ENCODE data around the gene GHRH.

DNA sequence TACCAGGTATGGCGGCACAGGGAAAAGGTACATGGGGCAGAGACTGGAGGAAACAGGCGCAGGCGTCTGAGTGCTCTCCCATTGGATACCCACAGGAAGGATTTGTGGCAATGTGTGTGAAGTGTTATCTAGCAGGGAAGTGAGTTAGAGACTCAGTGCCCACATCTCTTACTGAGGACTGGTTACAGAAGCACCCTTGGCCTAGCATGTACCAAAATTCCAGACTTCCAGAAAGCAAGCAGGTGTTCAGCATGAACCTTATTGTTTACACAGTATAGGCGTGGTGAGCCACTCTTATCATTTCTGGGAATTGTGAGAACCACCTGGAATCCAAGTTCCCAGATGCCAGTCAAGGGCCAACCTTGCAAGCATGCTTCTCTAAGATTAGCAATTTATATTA, 42.0 kb upstream of the GHRH start:
- no peak for TF ChIP-seq POLR2A (IDR thresholded peaks at IDR 0.05; ENCODE audit: low read depth)
- TF ChIP-seq, protein P1, sequence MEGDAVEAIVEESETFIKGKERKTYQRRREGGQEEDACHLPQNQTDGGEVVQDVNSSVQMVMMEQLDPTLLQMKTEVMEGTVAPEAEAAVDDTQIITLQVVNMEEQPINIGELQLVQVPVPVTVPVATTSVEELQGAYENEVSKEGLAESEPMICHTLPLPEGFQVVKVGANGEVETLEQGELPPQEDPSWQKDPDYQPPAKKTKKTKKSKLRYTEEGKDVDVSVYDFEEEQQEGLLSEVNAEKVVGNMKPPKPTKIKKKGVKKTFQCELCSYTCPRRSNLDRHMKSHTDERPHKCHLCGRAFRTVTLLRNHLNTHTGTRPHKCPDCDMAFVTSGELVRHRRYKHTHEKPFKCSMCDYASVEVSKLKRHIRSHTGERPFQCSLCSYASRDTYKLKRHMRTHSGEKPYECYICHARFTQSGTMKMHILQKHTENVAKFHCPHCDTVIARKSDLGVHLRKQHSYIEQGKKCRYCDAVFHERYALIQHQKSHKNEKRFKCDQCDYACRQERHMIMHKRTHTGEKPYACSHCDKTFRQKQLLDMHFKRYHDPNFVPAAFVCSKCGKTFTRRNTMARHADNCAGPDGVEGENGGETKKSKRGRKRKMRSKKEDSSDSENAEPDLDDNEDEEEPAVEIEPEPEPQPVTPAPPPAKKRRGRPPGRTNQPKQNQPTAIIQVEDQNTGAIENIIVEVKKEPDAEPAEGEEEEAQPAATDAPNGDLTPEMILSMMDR (IDR thresholded peaks at IDR 0.05): no peak

All from esophagus muscularis mucosa (tissue), 3 donors.